ENCODE data around the gene CBX7. TPM values are rescaled to one million over a fixed set of nuclear protein-coding genes. Genes with fewer than 3 reads are reported as not detected.

The CBX7 gene
- total RNA-seq, result 12.7 and 14.5 TPM in 2 replicates

GRCh38 chr22:39152511-39153219 is at the start of gene CBX7:
CBX7 (minus strand) TSS chr22:39152680; CDS start chr22:39152444, 236 bp downstream.
- Histone ChIP-seq H3K9me3 (ENCODE audit: low read depth, low read length) (no peaks in the 10 kb centered on the region), H4K20me1 (ENCODE audit: insufficient read depth, low read length) (peaks cover 4% of the 10 kb centered on the region), H3K27me3 (ENCODE audit: insufficient read depth, low read length) (peaks cover 44% of the 10 kb centered on the region), H3K79me2 (ENCODE audit: insufficient read depth, low read length) (no peaks in the 10 kb centered on the region), H3K4me3 (ENCODE audit: insufficient read depth, low read length) (peak within 1 kb of the TSS; percentile 73), H3K27ac (ENCODE audit: low read depth, low read length) (no peak within 1 kb of the TSS), H3K4me2 (ENCODE audit: insufficient read depth, low read length) (peak within 1 kb of the TSS; percentile 90), H3K4me1 (ENCODE audit: insufficient read depth, low read length) (peaks cover 10% of the 10 kb centered on the region), H3K36me3 (ENCODE audit: insufficient read depth, low read length) (no peaks in the 10 kb centered on the region), H2AFZ (ENCODE audit: low read length) (peak within 1 kb of the TSS; percentile 95)
- TF ChIP-seq CTCF (IDR thresholded peaks at IDR 0.05; ENCODE audit: extremely low read depth, low read depth, low read length), result no peak
- DNase-seq (ENCODE audit: insufficient read length, low spot score, missing footprints), result peak; percentile 99

- H3K9me3 ChIP-seq (ENCODE audit: low read depth, low read length), result peaks cover 1% of the 10 kb centered on the region
- no peak overlapping the region for H3K27ac ChIP-seq (ENCODE audit: low read depth, low read length)
- no peak for TF ChIP-seq CTCF (IDR thresholded peaks at IDR 0.05; ENCODE audit: extremely low read depth, low read depth, low read length)
- no peaks in the 10 kb centered on the region for H3K36me3 ChIP-seq (ENCODE audit: insufficient read depth, low read length)
- no peaks in the 10 kb centered on the region for H3K79me2 ChIP-seq (ENCODE audit: insufficient read depth, low read length)
- no peak for DNase-seq (ENCODE audit: insufficient read length, low spot score, missing footprints)
- no peaks in the 10 kb centered on the region for H3K4me1 ChIP-seq (ENCODE audit: insufficient read depth, low read length)
- H3K4me2 ChIP-seq (ENCODE audit: insufficient read depth, low read length), result no peak overlapping the region
- H4K20me1 ChIP-seq (ENCODE audit: insufficient read depth, low read length), result no peaks in the 10 kb centered on the region
- H2AFZ ChIP-seq (ENCODE audit: low read length), result no peak overlapping the region
- no peak overlapping the region for H3K4me3 ChIP-seq (ENCODE audit: insufficient read depth, low read length)
- H3K27me3 ChIP-seq (ENCODE audit: insufficient read depth, low read length), result peaks cover 3% of the 10 kb centered on the region
Observed at GRCh38 chr22:39197578-39197977, 45.1 kb upstream of the CBX7 start.

- no peak overlapping the region for H3K4me2 ChIP-seq (ENCODE audit: insufficient read depth, low read length)
- no peak for DNase-seq (ENCODE audit: insufficient read length, low spot score, missing footprints)
- no peaks in the 10 kb centered on the region for H3K36me3 ChIP-seq (ENCODE audit: insufficient read depth, low read length)
- no peak overlapping the region for H2AFZ ChIP-seq (ENCODE audit: low read length)
- no peaks in the 10 kb centered on the region for H4K20me1 ChIP-seq (ENCODE audit: insufficient read depth, low read length)
- H3K27ac ChIP-seq (ENCODE audit: low read depth, low read length), result no peak overlapping the region
- TF ChIP-seq CTCF (IDR thresholded peaks at IDR 0.05; ENCODE audit: extremely low read depth, low read depth, low read length), result no peak
- no peak overlapping the region for H3K4me3 ChIP-seq (ENCODE audit: insufficient read depth, low read length)
- no peaks in the 10 kb centered on the region for H3K79me2 ChIP-seq (ENCODE audit: insufficient read depth, low read length)
- H3K27me3 ChIP-seq (ENCODE audit: insufficient read depth, low read length), result peaks cover 5% of the 10 kb centered on the region
- no peaks in the 10 kb centered on the region for H3K4me1 ChIP-seq (ENCODE audit: insufficient read depth, low read length)
- H3K9me3 ChIP-seq (ENCODE audit: low read depth, low read length), result peaks cover 1% of the 10 kb centered on the region
Observed at GRCh38 chr22:39194098-39194497, 41.6 kb upstream of the CBX7 start.

GRCh38 chr22:39188809-39189208 is 36.3 kb upstream of the CBX7 start:
- H3K9me3 ChIP-seq (ENCODE audit: low read depth, low read length), result peaks cover 2% of the 10 kb centered on the region
- TF ChIP-seq CTCF (IDR thresholded peaks at IDR 0.05; ENCODE audit: extremely low read depth, low read depth, low read length), result no peak
- no peak overlapping the region for H3K4me3 ChIP-seq (ENCODE audit: insufficient read depth, low read length)
- H3K27ac ChIP-seq (ENCODE audit: low read depth, low read length), result no peak overlapping the region
- no peaks in the 10 kb centered on the region for H3K79me2 ChIP-seq (ENCODE audit: insufficient read depth, low read length)
- DNase-seq (ENCODE audit: insufficient read length, low spot score, missing footprints), result no peak
- H3K27me3 ChIP-seq (ENCODE audit: insufficient read depth, low read length), result peaks cover 2% of the 10 kb centered on the region
- H3K36me3 ChIP-seq (ENCODE audit: insufficient read depth, low read length), result no peaks in the 10 kb centered on the region
- no peaks in the 10 kb centered on the region for H3K4me1 ChIP-seq (ENCODE audit: insufficient read depth, low read length)
- no peaks in the 10 kb centered on the region for H4K20me1 ChIP-seq (ENCODE audit: insufficient read depth, low read length)
- no peak overlapping the region for H3K4me2 ChIP-seq (ENCODE audit: insufficient read depth, low read length)
- no peak overlapping the region for H2AFZ ChIP-seq (ENCODE audit: low read length)

Measured in osteoblast (primary cell).